Osteoblast (primary cell): ENCODE results near the gene SLC24A4. TPM values are rescaled to one million over a fixed set of nuclear protein-coding genes. Genes with fewer than 3 reads are reported as not detected.

Experiments used
- DNase-seq: peaks from one replicate; pipeline ENCODE4 v3.0.0; 2011; ENCODE audit warnings: low spot score, mixed read lengths; ENCODE audit not compliant: insufficient read length; ENCODE audit errors: missing footprints
- H2AFZ ChIP-seq: 2 replicates; pipeline ENCODE4 v1.6.0; 2011; ENCODE audit warnings: mild to moderate bottlenecking, low read length
- H3K27ac ChIP-seq: 2 replicates; pipeline ENCODE4 v1.5.1; 2011; ENCODE audit warnings: mild to moderate bottlenecking, low read depth, low read length, moderate library complexity
- H3K27me3 ChIP-seq: 2 replicates; pipeline ENCODE4 v1.6.0; 2012; ENCODE audit warnings: mild to moderate bottlenecking, control low read depth, inconsistent platforms, low read length, moderate library complexity; ENCODE audit not compliant: insufficient read depth
- H3K36me3 ChIP-seq: 2 replicates; pipeline ENCODE4 v1.5.1; 2011; ENCODE audit warnings: mild to moderate bottlenecking, low read length, control low read depth, moderate library complexity; ENCODE audit not compliant: insufficient read depth
- H3K4me1 ChIP-seq: 2 replicates; pipeline ENCODE4 v1.5.1; 2011; ENCODE audit warnings: mild to moderate bottlenecking, low read length, control low read depth, moderate library complexity; ENCODE audit not compliant: insufficient read depth
- H3K4me2 ChIP-seq: 2 replicates; pipeline ENCODE4 v1.6.0; 2011; ENCODE audit warnings: mild to moderate bottlenecking, low read length; ENCODE audit not compliant: insufficient read depth
- H3K4me3 ChIP-seq: fragments of 200-600 bp; sonication (generic); 3 replicates; pipeline ENCODE4 v1.5.1; 2012; ENCODE audit warnings: mild to moderate bottlenecking, low read length, inconsistent platforms; ENCODE audit not compliant: insufficient read depth
- H3K79me2 ChIP-seq: 2 replicates; pipeline ENCODE4 v1.6.0; 2012; ENCODE audit warnings: mild to moderate bottlenecking, low read length, control low read depth, inconsistent platforms; ENCODE audit not compliant: insufficient read depth
- H3K9me3 ChIP-seq: 2 replicates; pipeline ENCODE4 v1.5.1; 2011; ENCODE audit warnings: low read depth, low read length, control low read depth
- H4K20me1 ChIP-seq: 2 replicates; pipeline ENCODE4 v1.6.0; 2012; ENCODE audit warnings: mild to moderate bottlenecking, low read length, control low read depth; ENCODE audit not compliant: insufficient read depth
- total RNA-seq: library from RNA; depleted of rRNA; stranded (reverse); fragments of >200 nt; gene quantifications from 2 replicates; pipeline ENCODE4 v1.2.3, GENCODE V29; 2012
- TF ChIP-seq, protein P1 (sequence below): IDR thresholded peaks from 2 replicates; pipeline ENCODE4 v1.5.1; 2011; ENCODE audit warnings: mild to moderate bottlenecking, low read depth, low read length, moderate library complexity; ENCODE audit errors: extremely low read depth

Gene SLC24A4
- total RNA-seq, 1 donor: under 0.01 TPM

DNA sequence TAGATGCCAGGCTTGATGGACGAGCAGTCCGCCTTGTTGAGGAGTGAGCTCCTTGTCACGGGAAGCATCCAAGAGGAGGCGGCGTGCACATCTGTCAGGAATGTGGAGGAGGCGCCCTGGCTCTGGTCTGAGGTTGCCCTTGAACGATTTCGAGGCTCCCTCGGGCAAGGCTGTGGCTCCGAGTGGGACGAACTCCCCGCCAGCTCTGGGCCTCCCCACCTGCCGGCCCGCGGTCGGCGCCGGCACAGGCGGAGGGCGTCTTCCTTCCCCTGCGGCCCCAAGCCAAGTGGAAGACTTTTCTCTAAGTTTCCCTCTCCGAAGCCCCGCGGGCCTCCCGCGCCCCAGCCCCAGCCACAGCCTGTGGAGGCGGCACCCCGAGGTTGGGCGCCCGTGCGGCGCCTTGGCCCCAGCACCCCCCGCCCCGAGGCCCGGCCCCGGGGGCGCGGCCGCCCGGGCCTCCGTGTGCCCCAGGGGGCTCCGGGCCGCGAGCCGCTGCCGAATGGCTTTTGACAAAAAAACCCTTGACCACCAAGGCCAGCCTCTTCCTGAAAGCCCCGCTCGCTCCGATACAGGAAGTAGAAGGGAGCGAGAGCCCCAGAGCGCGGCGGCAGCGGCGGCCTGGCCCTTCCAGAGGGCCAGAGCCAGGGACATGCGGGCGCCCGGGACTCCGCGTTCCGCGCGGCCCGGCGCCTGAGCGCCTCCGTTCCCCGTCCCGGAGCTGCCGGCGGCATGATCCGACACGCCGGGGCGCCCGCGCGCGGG is 190.4 kb downstream of the SLC24A4 start, which contains the start of gene RIN3:
TSS of gene RIN3 (plus strand) at position 578 of the 762 bp plus-strand sequence. CDS start at position 730, 152 bp downstream.
- peaks cover 46% of the 10 kb centered on the region for H3K79me2 ChIP-seq
- peak within 1 kb of the TSS; percentile 89 for H3K27ac ChIP-seq
- H3K36me3 ChIP-seq: no peaks in the 10 kb centered on the region
- DNase-seq: peak; percentile 96
- H3K4me3 ChIP-seq: peak within 1 kb of the TSS; percentile 85
- no peaks in the 10 kb centered on the region for H3K9me3 ChIP-seq
- peaks cover 25% of the 10 kb centered on the region for H3K4me1 ChIP-seq
- H2AFZ ChIP-seq: peak within 1 kb of the TSS; percentile 78
- TF ChIP-seq, protein P1, sequence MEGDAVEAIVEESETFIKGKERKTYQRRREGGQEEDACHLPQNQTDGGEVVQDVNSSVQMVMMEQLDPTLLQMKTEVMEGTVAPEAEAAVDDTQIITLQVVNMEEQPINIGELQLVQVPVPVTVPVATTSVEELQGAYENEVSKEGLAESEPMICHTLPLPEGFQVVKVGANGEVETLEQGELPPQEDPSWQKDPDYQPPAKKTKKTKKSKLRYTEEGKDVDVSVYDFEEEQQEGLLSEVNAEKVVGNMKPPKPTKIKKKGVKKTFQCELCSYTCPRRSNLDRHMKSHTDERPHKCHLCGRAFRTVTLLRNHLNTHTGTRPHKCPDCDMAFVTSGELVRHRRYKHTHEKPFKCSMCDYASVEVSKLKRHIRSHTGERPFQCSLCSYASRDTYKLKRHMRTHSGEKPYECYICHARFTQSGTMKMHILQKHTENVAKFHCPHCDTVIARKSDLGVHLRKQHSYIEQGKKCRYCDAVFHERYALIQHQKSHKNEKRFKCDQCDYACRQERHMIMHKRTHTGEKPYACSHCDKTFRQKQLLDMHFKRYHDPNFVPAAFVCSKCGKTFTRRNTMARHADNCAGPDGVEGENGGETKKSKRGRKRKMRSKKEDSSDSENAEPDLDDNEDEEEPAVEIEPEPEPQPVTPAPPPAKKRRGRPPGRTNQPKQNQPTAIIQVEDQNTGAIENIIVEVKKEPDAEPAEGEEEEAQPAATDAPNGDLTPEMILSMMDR: no peak
- no peaks in the 10 kb centered on the region for H3K27me3 ChIP-seq
- peaks cover 31% of the 10 kb centered on the region for H4K20me1 ChIP-seq
- peak within 1 kb of the TSS; percentile 85 for H3K4me2 ChIP-seq

DNA sequence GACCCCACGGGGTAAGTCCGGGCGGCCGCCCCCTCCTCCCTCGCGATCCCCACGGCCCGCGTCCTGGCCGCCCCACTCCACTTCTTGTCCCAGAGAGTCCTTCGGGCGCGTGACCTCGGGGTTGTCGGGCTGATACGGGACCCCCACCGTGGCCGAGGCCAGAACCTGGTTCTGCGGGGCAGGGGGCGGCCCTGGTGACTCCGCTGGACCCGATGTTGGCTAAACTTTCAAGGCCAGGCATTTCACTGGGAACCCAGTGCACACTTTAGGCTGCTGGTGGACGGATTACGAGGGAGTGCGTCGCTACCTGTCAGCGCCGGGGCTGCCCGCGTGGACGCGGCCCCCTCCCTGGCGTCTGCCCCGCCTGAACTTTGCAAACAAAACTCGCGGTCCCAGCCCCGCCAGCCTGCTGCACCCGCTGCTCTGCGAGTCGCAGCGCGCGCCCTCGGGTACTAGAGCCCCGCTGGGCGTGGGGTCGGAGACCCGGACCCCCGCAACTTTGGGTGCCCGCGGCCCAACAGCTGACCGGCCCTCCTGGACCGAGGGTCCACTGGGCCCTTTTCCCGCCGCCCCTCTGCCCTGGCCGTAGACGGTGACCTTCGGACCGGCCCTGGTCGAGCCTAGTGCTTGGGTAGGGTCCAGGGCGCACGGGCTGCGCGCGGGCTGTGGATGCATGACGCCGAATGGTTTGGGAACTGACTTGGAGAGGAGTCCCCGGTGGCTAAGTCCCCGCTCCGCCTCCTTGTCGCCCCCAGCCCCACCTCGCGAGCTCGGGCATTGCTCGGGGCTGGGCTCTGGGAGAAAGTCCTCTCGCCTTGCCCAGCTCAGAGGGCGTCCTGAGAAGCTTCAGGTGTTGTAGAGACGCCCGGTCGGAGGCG is 191.2 kb downstream of the SLC24A4 start:
- TF ChIP-seq, protein P1: no peak
- Histone ChIP-seq H3K27ac (peak overlapping the region; percentile 89), H3K4me3 (peak overlapping the region; percentile 85), H4K20me1 (peaks cover 35% of the 10 kb centered on the region), H3K27me3 (no peaks in the 10 kb centered on the region), H3K79me2 (peaks cover 55% of the 10 kb centered on the region), H3K4me1 (peaks cover 25% of the 10 kb centered on the region), H3K36me3 (no peaks in the 10 kb centered on the region), H3K9me3 (no peaks in the 10 kb centered on the region), H3K4me2 (peak overlapping the region; percentile 85), H2AFZ (peak overlapping the region; percentile 78)
- DNase-seq: peak; percentile 94

DNA sequence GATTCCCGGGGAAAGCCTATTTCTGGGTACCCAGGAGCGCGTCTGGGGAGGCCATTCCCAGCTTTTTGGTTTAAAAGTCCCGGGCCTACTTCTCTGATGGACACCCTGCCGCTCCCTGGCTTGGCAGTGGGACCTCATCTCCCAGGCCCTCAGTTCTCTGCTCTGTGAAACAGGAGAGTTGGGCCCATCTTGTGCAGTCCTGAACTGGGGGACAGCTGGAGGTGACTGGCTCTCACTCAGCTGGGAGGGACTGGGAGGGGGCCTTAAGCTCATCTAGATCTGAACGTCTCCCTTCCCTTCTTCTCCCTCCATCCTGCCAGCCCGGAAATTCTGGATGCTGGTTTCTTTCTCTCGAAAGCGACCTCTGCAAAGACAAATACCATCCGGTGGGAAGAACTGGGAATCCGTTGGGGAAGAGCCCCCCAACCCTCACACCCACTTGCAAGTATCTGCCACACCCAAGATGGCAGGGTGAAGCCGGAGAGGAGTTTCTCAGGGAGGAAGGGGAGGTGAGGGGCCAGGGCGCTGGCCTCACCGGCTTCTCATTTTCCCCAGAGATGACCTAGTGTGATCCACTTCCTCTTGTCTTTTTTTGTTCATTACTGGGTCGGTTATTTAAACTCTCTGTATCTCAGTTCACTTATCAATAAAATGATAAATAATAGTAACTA is 192.0 kb downstream of the SLC24A4 start:
- H2AFZ ChIP-seq: no peak overlapping the region
- TF ChIP-seq, protein P1: no peak
- H3K4me3 ChIP-seq: peak overlapping the region; percentile 85
- H3K27ac ChIP-seq: peak overlapping the region; percentile 89
- H3K27me3 ChIP-seq: no peaks in the 10 kb centered on the region
- no peaks in the 10 kb centered on the region for H3K9me3 ChIP-seq
- H3K4me2 ChIP-seq: peak overlapping the region; percentile 85
- H4K20me1 ChIP-seq: peaks cover 43% of the 10 kb centered on the region
- H3K79me2 ChIP-seq: peaks cover 62% of the 10 kb centered on the region
- peak; percentile 88 for DNase-seq
- H3K4me1 ChIP-seq: peaks cover 25% of the 10 kb centered on the region
- no peaks in the 10 kb centered on the region for H3K36me3 ChIP-seq
